B cell (primary cell): ENCODE measurements around the gene TEC.

Source experiments
- CTCF ChIP-seq: fragments of 200-600 bp; IDR thresholded peaks from one replicate; pipeline ENCODE4 v1.8.0; 2022; ENCODE audit warnings: antibody characterized with exemption, mild to moderate bottlenecking
- EZH2 ChIP-seq: IDR thresholded peaks from 2 replicates; pipeline ENCODE4 v1.6.1; 2012; ENCODE audit warnings: borderline replicate concordance, low read depth, mild to moderate bottlenecking, moderate library complexity, low read length; ENCODE audit not compliant: insufficient read depth, poor library complexity, severe bottlenecking

- TF ChIP-seq CTCF (no peak), EZH2 (no peak)
Observed at GRCh38 chr4:48261281-48261680, 8.4 kb downstream of the TEC start.
